Activated CD8-positive, alpha-beta memory T cell treated with anti-CD3 and anti-CD28 coated beads, Interleukin-2, amount 50 U/mL, for 24 hours (primary cell): Measurements from ENCODE around the gene PRKN.

Source experiments
- DNase-seq: peaks from one replicate; pipeline ENCODE4 v3.0.0-alpha.2; 2020; ENCODE audit errors: extremely low read depth

Gene PRKN

DNA sequence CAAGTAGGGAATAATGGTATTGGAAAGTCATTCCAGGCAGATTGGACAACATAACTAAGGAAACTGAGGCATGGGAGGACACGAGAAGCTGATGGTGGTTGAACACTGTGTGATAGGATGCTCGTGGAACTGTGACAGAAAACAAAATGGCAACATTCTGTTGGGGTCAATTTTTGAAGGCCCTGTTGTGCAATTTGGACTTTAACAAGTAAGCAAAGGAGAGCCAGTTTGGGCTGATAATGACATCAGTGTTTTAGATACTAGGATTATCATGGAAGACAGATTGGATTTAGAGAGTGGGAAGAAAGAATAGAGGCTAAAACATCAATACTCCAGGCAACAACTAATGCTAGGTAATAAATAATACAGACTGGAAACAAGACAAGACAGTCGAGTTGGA lies 53.1 kb downstream of the PRKN start:
- no peak for DNase-seq

DNA sequence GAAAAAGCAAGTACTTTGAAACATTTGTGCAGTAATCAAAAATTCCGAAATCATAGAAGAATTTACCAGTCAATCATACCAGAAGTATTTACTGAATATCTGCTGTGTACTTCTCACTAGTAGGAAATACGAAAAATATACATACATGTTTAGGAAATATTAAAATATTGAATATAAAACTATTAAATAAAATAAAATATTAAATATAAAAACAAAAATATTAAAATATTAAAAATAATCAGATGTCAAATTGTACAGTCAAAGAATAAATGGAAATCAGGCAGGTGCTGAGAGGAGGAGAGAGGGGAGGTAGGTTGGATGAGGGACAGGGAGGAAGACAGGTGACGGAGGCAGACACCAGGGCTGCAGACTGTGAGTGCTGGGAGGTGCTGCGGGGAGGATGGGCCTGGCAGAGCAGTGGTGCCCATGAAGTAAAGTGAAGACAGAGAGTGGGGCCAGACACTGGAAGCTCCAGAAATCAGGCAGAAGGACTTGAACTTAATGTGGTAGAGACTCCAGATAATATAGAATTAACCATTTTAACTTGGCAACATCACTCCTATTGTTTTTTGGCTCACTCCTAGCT lies 55.9 kb downstream of the PRKN start:
- no peak for DNase-seq

DNA sequence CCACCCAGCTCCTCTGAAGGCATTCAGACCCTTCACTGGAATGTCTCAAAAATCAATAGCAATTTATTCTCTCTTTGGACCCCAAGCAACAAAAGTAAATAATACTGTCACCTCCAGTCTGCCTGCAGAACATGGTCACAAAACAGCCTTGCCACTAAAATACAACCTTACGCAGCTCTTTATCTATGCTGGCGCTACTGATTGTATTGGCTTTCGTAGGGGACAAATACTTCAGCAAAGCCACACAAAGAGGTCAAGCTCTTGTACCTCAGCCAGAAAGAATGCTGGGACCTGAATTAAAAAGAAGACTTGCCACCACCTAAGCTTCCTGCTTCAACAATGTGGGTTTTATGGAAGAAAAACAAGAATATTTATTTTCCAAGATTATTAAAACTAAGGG lies 57.2 kb downstream of the PRKN start:
- DNase-seq = no peak

DNA sequence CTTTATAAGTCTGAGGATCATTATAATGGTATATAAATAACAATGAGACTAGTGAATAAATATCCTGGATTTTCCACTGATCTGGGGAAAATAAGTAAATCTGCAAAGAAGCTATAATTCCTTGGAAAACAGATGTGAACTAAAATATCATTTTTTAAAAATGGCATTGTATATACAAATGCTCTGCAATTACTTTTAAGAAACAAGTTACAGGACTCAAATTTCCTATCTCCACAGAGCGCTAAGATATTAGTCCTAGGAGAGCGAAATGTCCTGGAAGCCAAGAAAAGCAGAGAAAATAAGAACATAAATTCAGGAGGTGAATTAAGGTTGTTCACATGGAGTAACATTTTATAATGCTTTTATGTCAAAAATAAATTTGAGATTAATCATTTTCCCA lies 61.3 kb downstream of the PRKN start:
- no peak for DNase-seq

DNA sequence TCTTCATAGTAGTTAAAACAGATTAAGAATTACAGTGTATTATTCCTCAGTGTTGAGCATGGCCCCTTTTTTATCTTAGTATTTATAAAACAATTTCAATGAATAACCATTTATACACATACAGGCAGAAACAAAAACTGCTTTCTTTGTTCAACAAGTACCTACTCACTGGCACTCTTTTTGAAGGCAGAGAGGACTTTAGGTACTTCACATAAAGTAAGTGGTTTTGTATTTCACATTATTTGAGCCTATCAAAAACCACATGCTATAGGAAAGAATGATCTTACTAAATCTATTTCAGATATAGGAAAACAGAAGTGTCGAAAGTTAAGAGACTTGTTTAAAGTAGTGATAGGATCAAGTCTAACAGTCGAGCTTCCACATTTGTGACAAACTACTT lies 73.8 kb downstream of the PRKN start:
- DNase-seq = no peak

DNA sequence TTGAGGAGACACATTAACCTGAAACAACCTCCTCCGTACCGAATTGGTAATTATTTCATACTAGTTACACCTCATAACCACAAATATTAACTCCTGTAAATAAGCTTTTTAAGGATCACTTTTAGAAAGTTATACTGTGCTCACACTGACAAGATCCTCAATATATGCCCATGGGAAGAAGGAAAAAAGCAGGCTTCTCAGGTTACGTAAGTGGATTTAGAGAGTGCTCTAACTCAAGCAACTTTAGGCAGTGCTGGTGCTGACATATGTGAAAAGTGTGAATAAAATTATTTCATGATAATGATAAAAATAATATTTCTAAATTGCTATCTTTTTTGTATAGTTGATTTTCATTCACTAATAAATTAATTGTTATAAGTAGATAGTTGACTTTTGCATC lies 76.1 kb downstream of the PRKN start:
- DNase-seq = no peak

DNA sequence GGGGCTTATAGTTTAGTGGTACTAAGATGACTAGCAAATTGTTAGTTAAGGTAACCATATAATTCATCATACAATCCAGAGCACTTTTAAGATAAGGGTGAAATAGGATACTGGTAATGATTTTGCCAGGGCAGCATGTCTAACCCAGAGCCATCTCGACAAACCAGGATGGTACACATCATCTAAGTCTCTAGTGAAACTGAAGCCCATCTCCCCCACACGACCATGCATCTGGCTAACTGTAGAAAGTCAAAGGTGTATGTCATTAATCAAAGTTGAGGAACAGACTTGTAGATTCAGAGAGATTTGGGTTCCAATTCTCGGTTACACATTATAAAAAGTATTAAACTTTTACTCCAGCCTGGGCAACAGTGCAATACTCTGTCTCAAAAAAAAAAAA lies 78.3 kb downstream of the PRKN start:
- no peak for DNase-seq

DNA sequence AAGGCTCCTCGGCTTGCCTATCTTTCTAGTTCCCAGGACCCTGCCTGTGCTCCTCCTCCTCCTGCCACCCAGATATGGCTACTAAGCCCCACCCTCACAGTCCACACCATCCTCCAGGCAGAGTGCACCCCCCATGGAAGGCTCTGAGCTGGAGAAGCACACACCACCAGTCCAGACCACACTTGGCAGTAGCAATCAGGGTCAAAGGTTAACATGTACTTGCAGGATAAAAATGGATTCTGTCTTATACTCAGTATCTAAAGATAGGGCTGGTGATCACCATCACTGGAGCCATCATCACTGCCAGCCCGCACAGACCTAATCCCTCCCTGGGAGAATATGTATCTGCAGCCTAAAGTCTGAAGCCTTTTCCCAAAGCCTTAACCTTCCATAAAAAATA lies 83.4 kb downstream of the PRKN start:
- no peak for DNase-seq

DNA sequence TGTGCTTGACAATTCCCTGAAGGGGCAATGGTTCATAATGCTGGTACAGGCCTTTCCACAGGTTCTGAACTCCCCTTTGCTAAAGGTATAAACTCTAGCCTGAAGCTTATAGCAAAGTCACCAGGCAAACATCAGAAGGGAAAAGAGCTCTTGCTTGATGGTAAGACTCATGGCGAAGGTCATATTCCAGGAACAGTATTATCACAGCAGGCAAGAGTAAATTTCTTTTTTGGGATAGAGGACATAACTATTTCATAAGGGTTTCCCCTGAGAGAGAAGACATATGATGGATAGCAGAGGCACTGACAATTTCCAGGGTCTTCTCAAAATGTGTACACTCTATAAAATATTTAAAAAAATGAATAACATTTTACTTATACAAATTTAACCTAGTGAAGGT lies 86.8 kb downstream of the PRKN start:
- no peak for DNase-seq

DNA sequence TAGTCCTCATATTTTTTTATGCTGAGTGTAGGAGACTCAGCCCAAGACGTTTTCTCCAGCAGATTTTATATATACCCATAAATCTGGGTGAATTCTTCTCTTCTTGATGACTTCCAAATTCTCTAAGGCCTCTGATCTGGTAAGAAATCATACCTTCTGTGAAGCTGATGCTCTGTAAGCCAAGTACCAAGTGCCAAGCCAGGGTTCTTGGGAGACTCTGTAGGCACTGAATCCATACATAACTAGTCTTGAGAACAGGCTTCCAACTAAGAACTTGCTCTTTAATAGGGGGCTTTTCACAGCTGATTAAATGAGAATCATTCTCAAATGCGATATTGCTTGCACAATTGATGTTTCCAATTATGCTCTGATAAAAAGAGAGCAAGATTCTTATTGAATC lies 87.6 kb downstream of the PRKN start:
- no peak for DNase-seq

DNA sequence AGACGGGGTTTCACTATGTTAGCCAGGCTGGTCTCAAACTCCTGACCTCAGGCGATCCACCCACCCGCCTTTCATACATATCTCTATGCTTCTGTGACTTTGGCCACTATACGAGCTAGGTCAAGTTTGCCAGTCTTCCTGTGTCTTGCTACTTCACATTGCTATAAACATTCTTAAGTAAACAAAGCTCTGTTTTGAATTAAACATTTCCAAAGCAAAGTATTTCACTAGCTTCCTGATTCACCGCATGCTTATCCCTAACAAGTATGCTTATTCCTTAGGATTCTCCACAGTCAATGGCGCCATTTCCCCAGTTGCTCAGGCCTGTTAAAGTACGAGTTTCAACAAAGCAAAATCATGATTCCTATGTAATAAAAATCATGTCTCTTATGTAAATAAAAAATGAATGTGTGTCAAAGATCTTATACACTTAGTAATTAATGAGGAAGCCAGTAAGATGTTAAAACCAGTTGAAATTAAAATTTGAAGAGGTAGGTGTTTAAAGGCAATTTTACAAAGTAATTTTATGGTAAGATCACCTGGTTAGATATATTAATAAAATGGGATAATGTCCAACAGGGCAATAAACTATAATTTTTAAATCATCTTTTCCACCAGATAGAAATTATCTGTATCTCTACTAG lies 88.5 kb downstream of the PRKN start:
- DNase-seq = no peak

DNA sequence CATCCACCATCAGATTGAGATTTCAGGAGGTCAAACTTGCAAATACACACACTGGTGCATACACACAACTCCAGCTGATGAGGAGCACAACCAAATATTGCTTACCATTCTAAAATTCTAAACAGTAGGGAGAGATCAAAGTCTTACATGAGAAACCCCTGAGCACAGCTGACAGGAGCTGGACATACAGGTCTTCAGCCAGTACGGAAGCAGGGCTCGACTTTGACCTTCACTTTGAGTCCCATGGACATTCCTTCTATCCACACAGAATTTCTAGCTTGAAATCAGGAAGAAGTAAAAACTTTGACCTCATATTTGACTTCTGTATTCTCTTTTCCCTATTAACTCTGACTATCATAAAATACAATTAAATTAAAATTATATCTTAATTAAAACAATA lies 90.2 kb downstream of the PRKN start:
- no peak for DNase-seq

DNA sequence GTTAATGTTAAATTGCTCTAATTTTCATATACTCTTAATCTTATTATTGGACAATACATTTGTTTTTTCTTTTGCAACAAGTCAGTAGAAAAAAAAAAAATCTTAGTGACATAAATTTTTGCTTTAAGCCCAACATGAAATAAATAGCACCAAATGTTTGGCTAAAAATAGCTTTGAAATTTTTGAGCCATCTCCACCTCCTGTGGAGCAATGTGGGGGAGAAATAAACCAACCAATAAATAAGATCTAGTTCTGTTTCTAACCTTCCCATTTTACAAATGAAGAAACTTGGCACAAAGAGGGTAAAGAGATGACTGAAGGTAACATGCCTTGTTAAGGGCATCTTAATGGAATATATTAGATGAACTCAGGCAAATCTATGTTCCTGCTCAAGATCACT lies 91.4 kb downstream of the PRKN start:
- DNase-seq = no peak

DNA sequence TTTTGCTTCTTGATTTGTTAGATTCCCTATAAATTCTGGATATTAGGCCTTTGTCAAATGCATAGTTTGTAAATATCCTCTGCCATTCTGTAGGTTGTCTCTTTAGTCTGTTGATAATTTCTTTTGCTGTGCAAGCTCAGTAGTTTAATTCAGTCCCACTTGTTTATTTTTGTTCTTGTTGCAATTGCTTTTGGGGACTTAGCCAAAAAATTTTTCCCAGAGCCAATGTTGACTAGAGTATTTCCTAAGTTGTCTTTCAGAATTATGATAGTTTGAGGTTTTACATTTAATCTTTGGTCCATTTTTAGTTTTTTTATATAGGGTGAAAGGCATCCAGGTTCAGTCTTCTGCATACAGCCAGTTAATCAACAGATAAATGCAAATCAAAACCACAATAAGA lies 96.0 kb downstream of the PRKN start:
- DNase-seq = no peak

DNA sequence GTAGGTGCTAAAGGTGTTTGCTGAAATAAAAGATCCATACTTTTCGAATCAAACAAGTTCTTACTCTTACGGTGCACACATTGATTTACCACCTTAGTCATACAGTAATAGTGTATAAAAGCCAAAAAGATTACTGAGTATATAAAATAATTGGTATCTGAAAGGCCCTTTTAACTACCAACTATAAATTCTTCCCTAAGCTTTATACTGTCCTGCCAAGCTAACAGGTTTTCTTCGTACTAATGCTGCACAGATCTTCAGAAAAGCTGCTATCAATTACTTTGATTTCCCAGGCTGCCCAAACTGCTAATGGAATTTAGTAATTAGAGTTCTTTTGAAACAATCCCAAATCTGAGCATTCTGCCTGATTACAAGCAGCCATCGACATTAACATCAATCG lies 97.5 kb downstream of the PRKN start:
- no peak for DNase-seq

DNA sequence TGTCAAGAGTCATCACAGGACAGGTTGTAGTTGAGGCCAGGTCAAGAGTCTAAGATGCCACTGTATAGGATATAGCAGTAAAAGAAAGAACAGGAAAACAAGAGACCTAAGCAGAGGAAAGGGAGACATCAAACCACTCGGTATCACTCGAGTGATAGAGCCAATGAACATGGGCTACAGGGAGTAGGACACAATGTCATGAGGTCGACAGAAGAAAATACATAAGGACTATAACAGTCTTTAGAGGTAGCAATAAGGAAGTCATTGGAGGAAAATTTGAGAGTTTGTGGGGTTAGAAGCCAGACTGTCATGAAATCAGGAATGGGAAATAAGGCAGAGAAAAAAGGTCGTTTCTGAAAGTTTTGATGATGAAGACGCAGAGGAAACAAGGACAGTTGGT lies 99.7 kb downstream of the PRKN start:
- no peak for DNase-seq

DNA sequence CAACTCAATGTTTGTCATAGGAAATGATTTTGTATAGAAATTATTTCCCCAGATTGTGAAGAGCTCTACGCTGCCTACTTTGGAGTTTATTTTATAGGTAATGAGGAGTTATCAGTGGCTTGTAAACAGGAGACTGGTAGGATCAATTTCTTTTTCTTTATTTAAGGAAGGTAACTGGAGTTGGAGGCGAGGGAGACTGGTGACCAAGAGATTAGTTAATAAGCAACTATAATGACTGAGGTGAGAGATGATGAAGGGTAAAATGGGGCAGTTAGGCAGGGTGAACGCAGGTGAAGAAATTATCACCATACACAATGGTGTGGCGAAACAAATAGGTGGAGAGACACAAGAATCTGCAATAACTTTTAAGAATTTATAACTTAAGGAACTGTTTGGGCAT lies 100.2 kb downstream of the PRKN start:
- DNase-seq = no peak

DNA sequence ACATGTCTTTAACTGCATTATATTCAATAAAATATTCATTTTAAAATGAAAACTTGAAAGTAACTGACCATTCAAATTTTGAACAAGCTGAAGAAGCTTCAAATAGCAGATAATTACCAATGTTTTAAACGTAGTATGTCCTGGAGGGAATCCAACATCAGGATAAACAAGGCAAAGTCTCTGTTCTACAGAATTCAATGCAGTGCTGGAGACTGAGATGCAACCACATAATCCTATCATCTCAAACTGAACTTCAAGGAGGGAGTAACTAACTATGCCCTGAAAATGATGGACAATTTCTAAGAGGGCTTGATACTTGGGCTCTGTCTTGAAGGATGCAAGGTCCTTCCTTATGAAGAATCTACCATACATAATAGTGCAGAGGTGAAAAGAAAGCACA lies 100.7 kb downstream of the PRKN start:
- no peak for DNase-seq

DNA sequence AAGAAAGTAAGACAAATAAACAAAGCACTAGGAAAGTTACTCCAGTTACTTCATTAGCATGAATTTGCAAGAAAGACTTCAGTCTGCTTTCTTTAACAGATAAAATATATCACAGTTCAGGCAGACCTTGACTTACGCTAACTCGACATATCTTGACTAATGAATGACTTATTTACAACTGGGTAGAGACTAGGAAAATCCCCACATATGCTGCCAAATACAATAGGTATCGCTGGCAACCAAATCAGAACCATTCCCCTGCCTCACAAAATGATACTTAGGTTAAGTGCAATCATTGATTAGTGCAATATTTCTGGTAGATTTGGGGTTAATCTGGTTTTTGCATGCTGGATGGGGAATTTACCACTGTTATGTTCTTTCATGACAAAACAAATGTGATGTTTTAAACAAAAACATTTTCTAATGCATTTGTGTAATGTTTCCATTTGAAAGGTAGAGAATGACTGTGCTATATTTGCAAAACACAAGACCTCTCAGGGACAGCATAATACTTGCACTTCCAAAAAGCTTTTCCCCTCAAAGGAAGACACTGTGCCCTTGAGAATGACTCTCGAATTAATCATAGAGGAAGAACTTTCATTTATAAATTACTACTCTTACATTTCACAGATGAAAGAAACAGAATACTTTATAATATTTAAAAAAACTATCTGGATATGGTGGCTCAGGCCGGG lies 101.6 kb downstream of the PRKN start:
- DNase-seq = no peak

DNA sequence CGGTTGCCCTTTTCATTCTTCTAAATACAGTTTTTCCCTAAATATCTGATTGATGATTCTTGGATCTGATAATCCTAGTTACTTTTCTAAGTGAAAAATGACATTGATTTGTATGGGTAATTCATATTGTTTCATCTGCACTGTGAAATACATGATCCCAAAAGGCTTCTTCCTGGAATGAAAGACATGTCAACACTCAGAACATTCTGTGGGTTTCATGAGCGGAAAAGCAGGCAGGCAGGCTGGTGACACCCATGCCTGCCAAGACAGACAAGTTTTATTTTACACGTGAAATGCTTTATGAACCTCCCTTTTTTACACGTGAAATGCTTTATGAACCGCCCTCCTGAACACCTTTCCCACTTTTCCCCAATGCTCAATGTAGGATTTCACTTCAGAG lies 105.0 kb downstream of the PRKN start:
- no peak for DNase-seq

DNA sequence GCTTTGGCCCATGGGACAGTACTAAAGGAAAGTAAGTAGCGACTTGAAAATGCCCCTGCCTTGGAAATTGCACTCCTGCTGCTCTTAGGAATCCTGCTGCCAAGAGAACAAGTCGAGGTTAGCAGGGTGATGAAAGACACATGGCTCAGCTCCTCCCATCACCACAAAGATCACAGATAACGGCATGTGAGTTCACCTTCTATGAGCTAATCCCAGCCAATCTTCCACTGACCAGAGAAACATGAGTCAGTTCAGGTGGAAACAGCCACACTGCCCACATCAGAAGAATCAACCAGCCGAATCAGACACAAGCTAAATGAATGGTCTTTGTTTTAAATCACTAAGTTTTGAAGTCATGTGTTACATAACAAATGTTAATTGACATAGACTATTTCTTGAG lies 106.3 kb downstream of the PRKN start:
- DNase-seq = no peak

DNA sequence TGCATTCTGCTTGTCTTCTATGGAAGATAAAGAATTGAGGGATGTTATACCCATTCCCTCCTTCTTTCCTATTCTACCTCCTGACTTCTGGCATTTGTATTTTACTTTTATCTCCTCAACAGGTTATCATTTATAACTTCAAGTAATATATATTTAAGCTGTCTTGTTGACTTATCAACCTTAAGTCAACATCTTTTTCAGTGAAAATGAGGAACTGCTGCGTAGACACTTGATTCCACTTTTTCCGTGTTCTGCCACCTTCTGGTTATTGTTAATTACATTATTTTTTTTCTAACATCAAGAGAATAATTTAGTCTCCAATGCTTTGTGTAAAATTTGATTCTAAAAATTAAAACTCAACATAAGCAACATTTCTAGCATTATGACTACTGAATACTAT lies 107.5 kb downstream of the PRKN start:
- no peak for DNase-seq

DNA sequence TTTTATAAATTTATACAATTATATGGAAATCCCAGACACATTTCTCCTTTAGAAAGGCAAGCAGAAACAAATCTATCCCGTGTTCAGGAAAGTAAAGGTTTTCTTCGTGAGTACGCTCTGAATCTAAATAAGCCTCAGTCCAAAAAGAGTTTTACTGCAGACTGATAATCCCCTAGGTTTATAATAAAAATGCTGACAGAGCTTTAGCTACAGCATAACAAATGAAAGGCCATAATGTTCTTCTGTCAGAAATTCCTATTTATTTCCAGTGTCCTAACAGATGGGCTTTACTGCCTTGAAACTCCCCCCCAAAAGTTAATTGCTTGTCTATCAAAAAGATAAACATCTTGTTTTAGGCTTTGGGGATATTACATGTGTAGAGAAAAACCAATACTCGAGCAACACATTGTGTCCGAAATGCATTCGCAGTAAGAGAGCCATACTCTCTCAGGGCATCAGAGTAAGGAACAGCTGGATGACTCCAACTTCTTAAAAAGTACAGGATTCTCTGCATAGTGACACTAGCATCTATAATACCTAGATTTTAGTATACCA lies 109.0 kb downstream of the PRKN start:
- no peak for DNase-seq
